ENCODE results near the gene MFSD12.
"Not testable (repeated sequence)": the region's sequence is repeated elsewhere in the genome, so short reads cannot be mapped to it uniquely, and the experiment has no call there.

DNA sequence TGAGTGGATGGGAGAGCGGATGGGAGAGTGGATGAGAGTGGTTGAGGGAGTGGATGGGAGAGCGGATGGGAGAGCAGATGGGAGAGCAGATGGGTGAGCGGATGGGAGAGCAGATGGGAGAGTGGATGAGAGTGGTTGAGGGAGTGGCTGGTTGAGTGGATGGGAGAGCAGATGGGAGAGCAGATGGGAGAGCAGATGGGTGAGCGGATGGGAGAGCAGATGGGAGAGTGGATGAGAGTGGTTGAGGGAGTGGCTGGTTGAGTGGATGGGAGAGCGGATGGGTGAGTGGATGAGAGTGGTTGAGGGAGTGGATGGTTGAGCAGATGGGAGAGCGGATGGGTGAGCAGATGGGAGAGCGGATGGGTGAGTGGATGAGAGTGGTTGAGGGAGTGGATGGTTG lies 28.1 kb downstream of the MFSD12 start:
- TF ChIP-seq, protein P1, sequence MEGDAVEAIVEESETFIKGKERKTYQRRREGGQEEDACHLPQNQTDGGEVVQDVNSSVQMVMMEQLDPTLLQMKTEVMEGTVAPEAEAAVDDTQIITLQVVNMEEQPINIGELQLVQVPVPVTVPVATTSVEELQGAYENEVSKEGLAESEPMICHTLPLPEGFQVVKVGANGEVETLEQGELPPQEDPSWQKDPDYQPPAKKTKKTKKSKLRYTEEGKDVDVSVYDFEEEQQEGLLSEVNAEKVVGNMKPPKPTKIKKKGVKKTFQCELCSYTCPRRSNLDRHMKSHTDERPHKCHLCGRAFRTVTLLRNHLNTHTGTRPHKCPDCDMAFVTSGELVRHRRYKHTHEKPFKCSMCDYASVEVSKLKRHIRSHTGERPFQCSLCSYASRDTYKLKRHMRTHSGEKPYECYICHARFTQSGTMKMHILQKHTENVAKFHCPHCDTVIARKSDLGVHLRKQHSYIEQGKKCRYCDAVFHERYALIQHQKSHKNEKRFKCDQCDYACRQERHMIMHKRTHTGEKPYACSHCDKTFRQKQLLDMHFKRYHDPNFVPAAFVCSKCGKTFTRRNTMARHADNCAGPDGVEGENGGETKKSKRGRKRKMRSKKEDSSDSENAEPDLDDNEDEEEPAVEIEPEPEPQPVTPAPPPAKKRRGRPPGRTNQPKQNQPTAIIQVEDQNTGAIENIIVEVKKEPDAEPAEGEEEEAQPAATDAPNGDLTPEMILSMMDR (IDR thresholded peaks at IDR 0.05), result not testable (repeated sequence)
- TF ChIP-seq ZFX (IDR thresholded peaks at IDR 0.05; ENCODE audit: borderline replicate concordance), result not testable (repeated sequence)

All from 22Rv1 (cell line).